ENCODE measurements around the gene CAB39L. TPM values are rescaled to one million over a fixed set of nuclear protein-coding genes. Genes with fewer than 3 reads are reported as not detected.

CAB39L gene
- total and polyA plus RNA-seq, 2 experiments from 2014 or later, result 6.1 to 7.3 TPM

DNA sequence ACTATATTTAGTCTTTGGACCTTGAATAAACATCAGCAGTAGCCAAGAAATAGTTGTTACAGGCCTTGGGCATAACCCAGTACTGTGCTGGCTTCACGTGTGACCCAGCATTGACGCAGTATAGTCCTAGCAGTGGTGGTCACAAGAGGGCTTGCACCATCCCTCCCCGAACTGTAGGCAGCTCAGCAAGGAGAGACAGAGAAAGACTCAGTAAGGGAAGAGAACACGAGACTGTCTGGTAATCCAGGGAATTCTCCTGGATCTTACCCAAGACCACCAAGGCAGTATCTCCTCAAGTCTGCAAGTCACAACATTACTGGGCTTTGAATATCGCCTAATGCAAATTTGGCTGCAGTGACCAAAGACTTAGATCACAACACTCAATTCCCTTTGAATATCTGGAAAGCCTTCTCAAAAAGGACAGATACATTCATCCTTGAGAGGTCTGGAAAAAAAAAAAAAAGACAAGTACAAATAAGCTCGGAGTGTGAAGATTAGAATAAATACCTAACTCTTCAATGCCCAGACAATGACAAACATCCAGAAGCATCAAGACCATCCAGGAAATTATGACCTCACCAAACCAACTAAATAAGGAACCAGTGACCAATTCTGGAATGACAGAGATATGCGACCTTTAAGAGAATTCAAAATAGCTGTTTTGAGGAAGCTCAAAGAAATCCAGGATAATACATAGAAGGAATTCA, 39.7 kb downstream of the CAB39L start:
- no peak for TF ChIP-seq EZH2 (IDR thresholded peaks at IDR 0.05; ENCODE audit: insufficient read depth, poor library complexity, severe bottlenecking)
- TF ChIP-seq EZH2phosphoT487 (IDR thresholded peaks at IDR 0.05; ENCODE audit: insufficient read depth, low read depth), result no peak
- H3K4me1 ChIP-seq (ENCODE audit: insufficient read depth), result no peaks in the 10 kb centered on the region
- no peak for DNase-seq
- no peaks in the 10 kb centered on the region for H3K79me2 ChIP-seq (ENCODE audit: insufficient read depth)
- no peaks in the 10 kb centered on the region for H3K36me3 ChIP-seq (ENCODE audit: low read depth)
- no peak overlapping the region for H3K4me2 ChIP-seq (ENCODE audit: unreplicated experiment)
- no peaks in the 10 kb centered on the region for H3K9me3 ChIP-seq (ENCODE audit: low read depth)
- in situ Hi-C loops (cut with MboI), result no loop called here
- no peaks in the 10 kb centered on the region for H4K20me1 ChIP-seq (ENCODE audit: insufficient read depth)
- H3F3A ChIP-seq (ENCODE audit: insufficient read depth), result 0 out of 2 replicates have a peak, but pooled peaks cover 4% of the 10 kb centered on the region
- WGBS, 2 experiments (ENCODE audit: low coverage in 1 of 2, low lambda C conversion rate in 2 of 2, missing lambda C conversion rate in 2 of 2), result 84 to 86% methylated on average over 7 of the region's 7 CpGs
- no peaks in the 10 kb centered on the region for H3K9me2 ChIP-seq (ENCODE audit: insufficient read depth)
- no peaks in the 10 kb centered on the region for H3K27me3 ChIP-seq (replicated peaks; ENCODE audit: insufficient read depth)
- no peak overlapping the region for H3K4me3 ChIP-seq
- H3K9ac ChIP-seq, result no peak overlapping the region
- no peak overlapping the region for H2AFZ ChIP-seq
- H3K27ac ChIP-seq, result no peak overlapping the region

DNA sequence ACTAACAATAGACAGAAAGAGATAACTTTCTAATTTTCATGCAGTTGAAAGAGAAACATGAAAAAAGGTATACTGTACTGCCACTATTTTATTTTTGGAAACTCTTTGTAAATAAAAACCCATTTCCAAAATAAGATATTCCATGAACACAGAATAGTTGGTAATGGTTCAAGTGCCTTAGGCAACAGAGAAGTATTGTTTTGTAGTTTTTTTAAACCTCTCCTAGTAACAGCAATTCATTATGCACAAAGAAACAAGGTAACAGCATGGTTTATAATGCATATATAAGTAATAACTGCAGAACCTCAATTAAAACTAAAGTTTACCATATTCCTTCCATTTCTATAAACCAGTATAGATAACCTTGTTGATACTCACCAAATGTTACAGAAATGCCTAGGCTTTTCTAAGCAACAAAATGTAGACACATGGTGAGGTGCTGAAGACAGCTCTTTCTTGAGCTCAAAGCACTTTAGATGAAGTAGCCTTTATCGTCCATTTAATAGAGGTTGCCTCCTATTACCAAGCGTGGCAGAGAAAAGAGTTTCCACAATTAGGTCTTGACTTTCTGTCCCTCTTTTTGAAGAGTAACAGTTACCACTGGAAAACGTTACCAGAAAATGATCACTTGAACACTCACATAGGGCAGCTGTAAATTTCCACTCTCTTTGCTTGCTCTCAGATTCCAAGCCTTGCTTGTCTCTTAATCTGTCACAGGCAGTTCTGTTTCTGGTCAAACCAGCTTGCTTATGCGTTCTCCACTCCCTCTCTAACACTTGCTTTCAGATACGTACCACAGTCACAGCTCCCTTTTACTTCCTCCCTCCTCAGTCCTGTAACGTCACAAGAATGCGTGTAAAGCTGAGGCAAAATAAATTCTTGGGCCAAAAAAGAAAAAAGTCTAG, 42.9 kb downstream of the CAB39L start:
- peak; percentile 40 for DNase-seq
- WGBS, 2 experiments (ENCODE audit: low coverage in 1 of 2, low lambda C conversion rate in 2 of 2, missing lambda C conversion rate in 2 of 2), result 26 to 34% methylated on average over 7 of the region's 7 CpGs
- no peaks in the 10 kb centered on the region for H3K9me3 ChIP-seq (ENCODE audit: low read depth)
- peak overlapping the region; percentile 61 for H2AFZ ChIP-seq
- in situ Hi-C loops (cut with MboI), result no loop called here
- H3K36me3 ChIP-seq (ENCODE audit: low read depth), result no peaks in the 10 kb centered on the region
- H4K20me1 ChIP-seq (ENCODE audit: insufficient read depth), result no peaks in the 10 kb centered on the region
- peak overlapping the region; percentile 29; the same call in 1 of the 2 replicates for H3K4me3 ChIP-seq
- H3K27me3 ChIP-seq (replicated peaks; ENCODE audit: insufficient read depth), result no peaks in the 10 kb centered on the region
- peak overlapping the region; percentile 28 for H3K4me2 ChIP-seq (ENCODE audit: unreplicated experiment)
- no peaks in the 10 kb centered on the region for H3K79me2 ChIP-seq (ENCODE audit: insufficient read depth)
- no peak overlapping the region for H3K9ac ChIP-seq
- H3K27ac ChIP-seq, result no peak overlapping the region
- 0 out of 2 replicates have a peak, but pooled peaks cover 4% of the 10 kb centered on the region for H3F3A ChIP-seq (ENCODE audit: insufficient read depth)
- no peak for TF ChIP-seq EZH2 (IDR thresholded peaks at IDR 0.05; ENCODE audit: insufficient read depth, poor library complexity, severe bottlenecking)
- no peak for TF ChIP-seq EZH2phosphoT487 (IDR thresholded peaks at IDR 0.05; ENCODE audit: insufficient read depth, low read depth)
- no peaks in the 10 kb centered on the region for H3K9me2 ChIP-seq (ENCODE audit: insufficient read depth)
- no peaks in the 10 kb centered on the region for H3K4me1 ChIP-seq (ENCODE audit: insufficient read depth)

DNA sequence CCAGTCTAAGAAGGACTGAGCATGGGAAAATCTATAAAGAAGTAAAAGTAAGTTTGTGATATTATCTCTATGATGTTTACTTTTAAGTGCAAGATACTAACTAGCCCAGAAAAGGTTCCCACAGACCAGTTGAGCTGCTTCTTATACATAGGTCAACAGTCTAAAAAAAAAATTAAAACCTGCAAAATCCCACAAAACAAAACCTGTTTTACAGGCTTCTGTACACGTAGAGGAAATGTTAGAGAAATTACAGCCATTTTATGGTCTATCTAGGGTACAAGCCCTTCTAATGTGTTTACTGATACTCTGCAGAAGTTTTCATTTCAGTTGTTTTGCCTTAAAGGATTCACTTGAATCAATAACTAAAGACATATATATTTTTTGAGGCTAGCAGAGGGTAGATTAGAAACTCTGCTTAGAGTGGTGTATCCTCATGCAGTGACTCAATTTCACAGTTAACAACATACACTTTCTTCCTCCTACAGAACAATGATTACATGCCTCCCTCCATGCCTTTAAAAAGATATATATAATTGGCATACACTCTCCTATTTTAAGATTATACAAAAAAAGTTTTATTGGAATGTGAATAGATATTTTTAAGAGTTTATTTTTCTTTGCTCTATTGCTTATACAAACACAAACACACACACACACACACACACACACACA, 43.9 kb downstream of the CAB39L start:
- no peak overlapping the region for H3K4me2 ChIP-seq (ENCODE audit: unreplicated experiment)
- no peaks in the 10 kb centered on the region for H3K79me2 ChIP-seq (ENCODE audit: insufficient read depth)
- H3F3A ChIP-seq (ENCODE audit: insufficient read depth), result 0 out of 2 replicates have a peak, but pooled peaks cover 4% of the 10 kb centered on the region
- H4K20me1 ChIP-seq (ENCODE audit: insufficient read depth), result no peaks in the 10 kb centered on the region
- no peaks in the 10 kb centered on the region for H3K4me1 ChIP-seq (ENCODE audit: insufficient read depth)
- 44 to 58% methylated on average over 1 of the region's 1 CpG for WGBS, 2 experiments (ENCODE audit: low coverage in 1 of 2, low lambda C conversion rate in 2 of 2, missing lambda C conversion rate in 2 of 2)
- H3K9me2 ChIP-seq (ENCODE audit: insufficient read depth), result no peaks in the 10 kb centered on the region
- H3K4me3 ChIP-seq, result no peak overlapping the region
- TF ChIP-seq EZH2 (IDR thresholded peaks at IDR 0.05; ENCODE audit: insufficient read depth, poor library complexity, severe bottlenecking) (no peak), EZH2phosphoT487 (IDR thresholded peaks at IDR 0.05; ENCODE audit: insufficient read depth, low read depth) (no peak)
- no peak for DNase-seq
- H3K36me3 ChIP-seq (ENCODE audit: low read depth), result no peaks in the 10 kb centered on the region
- H3K9me3 ChIP-seq (ENCODE audit: low read depth), result no peaks in the 10 kb centered on the region
- H3K9ac ChIP-seq, result no peak overlapping the region
- no peaks in the 10 kb centered on the region for H3K27me3 ChIP-seq (replicated peaks; ENCODE audit: insufficient read depth)
- in situ Hi-C loops (cut with MboI), result no loop called here
- no peak overlapping the region for H2AFZ ChIP-seq
- no peak overlapping the region for H3K27ac ChIP-seq

DNA sequence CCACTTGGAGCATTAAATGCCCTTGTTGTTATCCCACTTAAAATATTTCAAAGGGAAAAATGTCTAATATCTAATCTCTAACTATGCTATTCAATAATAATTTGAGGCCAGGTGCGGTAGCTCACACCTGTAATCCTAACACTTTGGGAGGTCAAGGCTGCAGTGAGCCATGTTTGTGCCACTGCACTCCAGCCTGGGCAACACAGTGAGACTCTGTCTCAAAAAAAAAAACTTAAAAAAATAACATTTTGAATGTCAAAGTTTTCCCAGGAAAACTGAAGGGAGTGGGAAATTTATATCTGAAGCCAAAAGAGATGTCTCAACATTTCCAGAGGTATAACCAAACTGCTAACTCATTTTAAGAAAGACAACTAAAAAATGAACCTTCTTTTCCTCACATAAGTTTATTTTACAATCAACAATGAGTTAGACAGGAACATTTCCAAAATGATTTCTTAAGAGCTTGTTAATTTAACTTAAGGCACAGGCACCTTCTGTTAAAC, 47.9 kb downstream of the CAB39L start:
- 91 to 97% methylated on average over 1 of the region's 1 CpG for WGBS, 2 experiments (ENCODE audit: low coverage in 1 of 2, low lambda C conversion rate in 2 of 2, missing lambda C conversion rate in 2 of 2)
- no peaks in the 10 kb centered on the region for H3F3A ChIP-seq (ENCODE audit: insufficient read depth)

More for the DNA sequence above, 47.9 kb downstream of the CAB39L start:
- in situ Hi-C loops (cut with MboI), result no loop called here
- Histone ChIP-seq H4K20me1 (ENCODE audit: insufficient read depth) (no peaks in the 10 kb centered on the region), H3K36me3 (ENCODE audit: low read depth) (no peaks in the 10 kb centered on the region), H3K27me3 (replicated peaks; ENCODE audit: insufficient read depth) (no peaks in the 10 kb centered on the region), H3K9ac (no peak overlapping the region), H3K4me1 (ENCODE audit: insufficient read depth) (no peaks in the 10 kb centered on the region), H3K4me3 (no peak overlapping the region), H3K9me3 (ENCODE audit: low read depth) (no peaks in the 10 kb centered on the region), H2AFZ (no peak overlapping the region), H3K9me2 (ENCODE audit: insufficient read depth) (no peaks in the 10 kb centered on the region), H3K79me2 (ENCODE audit: insufficient read depth) (no peaks in the 10 kb centered on the region), H3K4me2 (ENCODE audit: unreplicated experiment) (no peak overlapping the region), H3K27ac (no peak overlapping the region)
- TF ChIP-seq EZH2phosphoT487 (IDR thresholded peaks at IDR 0.05; ENCODE audit: insufficient read depth, low read depth) (no peak), EZH2 (IDR thresholded peaks at IDR 0.05; ENCODE audit: insufficient read depth, poor library complexity, severe bottlenecking) (no peak)
- DNase-seq, result no peak

Data from GM23248 (cell line).